Smooth muscle cell of the pulmonary artery (primary cell): Measurements from ENCODE around the gene KIF2A. TPM values are rescaled to one million over a fixed set of nuclear protein-coding genes. Genes with fewer than 3 reads are reported as not detected.

Source experiments
- total RNA-seq: library from RNA; depleted of rRNA; stranded (reverse); fragments of >200 nt; gene quantifications from 2 replicates; pipeline ENCODE4 v1.2.3, GENCODE V29; 2014

Gene KIF2A
- 52.5 TPM in 2 replicates for total RNA-seq

GRCh38 chr5:62305715-62306322, at the start of gene KIF2A:
Gene KIF2A (plus strand): TSS chr5:62306206. CDS start chr5:62306473, 267 bp downstream.

GRCh38 chr5:62403411-62404250, 97.6 kb downstream of the KIF2A start, which contains the start of gene DIMT1:
Gene DIMT1 (minus strand): TSS chr5:62403905. CDS start chr5:62403772, 133 bp downstream.

GRCh38 chr5:62412549-62413329, 106.7 kb downstream of the KIF2A start, which contains the start of gene IPO11:
Gene IPO11 (plus strand): TSS chr5:62412763. CDS start chr5:62437280, 24,517 bp downstream.

Other genes with a start within 250 kb of the KIF2A start
- gene DIMT1, start 97.7 kb downstream of the KIF2A start, total RNA-seq, result 23.5 and 25.9 TPM in 2 replicates
- gene IPO11, start 106.6 kb downstream of the KIF2A start, total RNA-seq, result 32.0 and 32.4 TPM in 2 replicates